ENCODE measurements around the gene TTN.

- TF ChIP-seq, protein P1, sequence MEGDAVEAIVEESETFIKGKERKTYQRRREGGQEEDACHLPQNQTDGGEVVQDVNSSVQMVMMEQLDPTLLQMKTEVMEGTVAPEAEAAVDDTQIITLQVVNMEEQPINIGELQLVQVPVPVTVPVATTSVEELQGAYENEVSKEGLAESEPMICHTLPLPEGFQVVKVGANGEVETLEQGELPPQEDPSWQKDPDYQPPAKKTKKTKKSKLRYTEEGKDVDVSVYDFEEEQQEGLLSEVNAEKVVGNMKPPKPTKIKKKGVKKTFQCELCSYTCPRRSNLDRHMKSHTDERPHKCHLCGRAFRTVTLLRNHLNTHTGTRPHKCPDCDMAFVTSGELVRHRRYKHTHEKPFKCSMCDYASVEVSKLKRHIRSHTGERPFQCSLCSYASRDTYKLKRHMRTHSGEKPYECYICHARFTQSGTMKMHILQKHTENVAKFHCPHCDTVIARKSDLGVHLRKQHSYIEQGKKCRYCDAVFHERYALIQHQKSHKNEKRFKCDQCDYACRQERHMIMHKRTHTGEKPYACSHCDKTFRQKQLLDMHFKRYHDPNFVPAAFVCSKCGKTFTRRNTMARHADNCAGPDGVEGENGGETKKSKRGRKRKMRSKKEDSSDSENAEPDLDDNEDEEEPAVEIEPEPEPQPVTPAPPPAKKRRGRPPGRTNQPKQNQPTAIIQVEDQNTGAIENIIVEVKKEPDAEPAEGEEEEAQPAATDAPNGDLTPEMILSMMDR (IDR thresholded peaks at IDR 0.05): no peak
- TF ChIP-seq EZH2 (IDR thresholded peaks at IDR 0.05; ENCODE audit: borderline replicate concordance, insufficient read depth, low read depth, low read length, poor library complexity, severe bottlenecking): no peak
These were observed 322.8 kb downstream of the TTN start for GRCh38 chr2:178484245-178485041.

Data from B cell (primary cell).